ENCODE data around the gene PSMC3IP.
"Not testable (repeated sequence)": the region's sequence is repeated elsewhere in the genome, so short reads cannot be mapped to it uniquely, and the experiment has no call there.

PSMC3IP gene

GRCh38 chr17:42559075-42559474 lies 18.5 kb downstream of the PSMC3IP start:
- no peak for DNase-seq

GRCh38 chr17:42555961-42556617 lies 21.4 kb downstream of the PSMC3IP start:
- DNase-seq: not testable (repeated sequence)

- DNase-seq: no peak
Observed at GRCh38 chr17:42555122-42555622, 22.4 kb downstream of the PSMC3IP start.

DNA sequence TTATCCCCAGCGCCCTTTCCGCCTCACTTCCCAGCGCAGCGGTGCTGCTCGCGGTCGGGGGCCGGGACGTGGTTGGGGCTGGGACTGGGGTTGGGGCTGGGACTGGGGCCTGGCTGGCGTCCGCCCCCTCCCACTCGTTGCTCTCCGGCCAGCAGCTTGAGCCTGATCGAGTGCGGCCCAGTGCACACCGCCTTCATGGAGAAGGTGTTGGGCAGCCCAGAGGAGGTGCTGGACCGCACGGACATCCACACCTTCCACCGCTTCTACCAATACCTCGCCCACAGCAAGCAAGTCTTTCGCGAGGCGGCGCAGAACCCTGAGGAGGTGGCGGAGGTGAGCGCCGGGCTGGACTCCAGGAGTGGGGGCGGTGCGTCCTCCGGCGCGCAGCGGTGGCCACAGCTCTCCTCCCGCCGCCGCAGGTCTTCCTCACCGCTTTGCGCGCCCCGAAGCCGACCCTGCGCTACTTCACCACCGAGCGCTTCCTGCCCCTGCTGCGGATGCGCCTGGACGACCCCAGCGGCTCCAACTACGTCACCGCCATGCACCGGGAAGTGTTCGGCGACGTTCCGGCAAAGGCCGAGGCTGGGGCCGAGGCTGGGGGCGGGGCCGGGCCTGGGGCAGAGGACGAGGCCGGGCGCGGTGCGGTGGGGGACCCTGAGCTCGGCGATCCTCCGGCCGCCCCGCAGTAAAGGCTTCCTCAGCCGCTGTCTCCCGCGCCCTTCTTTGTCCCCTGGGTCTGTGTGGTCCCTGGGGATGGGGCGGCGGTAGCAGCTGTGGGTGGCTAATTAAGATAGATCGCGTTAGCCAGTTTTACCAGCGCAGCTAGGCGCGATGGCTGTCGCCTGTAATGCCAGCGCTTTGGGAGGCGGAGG lies 23.0 kb downstream of the PSMC3IP start:
- peak; percentile 92 for DNase-seq

- DNase-seq: no peak
Observed at GRCh38 chr17:42553866-42554249, 23.7 kb downstream of the PSMC3IP start.

GRCh38 chr17:42553161-42553818 lies 24.2 kb downstream of the PSMC3IP start:
- DNase-seq: no peak

GRCh38 chr17:42552736-42553135 lies 24.8 kb downstream of the PSMC3IP start, which contains the start of gene HSD17B1:
HSD17B1 (plus strand) TSS chr17:42552923; CDS start chr17:42552934, 11 bp downstream.
- DNase-seq: not testable (repeated sequence)

DNA sequence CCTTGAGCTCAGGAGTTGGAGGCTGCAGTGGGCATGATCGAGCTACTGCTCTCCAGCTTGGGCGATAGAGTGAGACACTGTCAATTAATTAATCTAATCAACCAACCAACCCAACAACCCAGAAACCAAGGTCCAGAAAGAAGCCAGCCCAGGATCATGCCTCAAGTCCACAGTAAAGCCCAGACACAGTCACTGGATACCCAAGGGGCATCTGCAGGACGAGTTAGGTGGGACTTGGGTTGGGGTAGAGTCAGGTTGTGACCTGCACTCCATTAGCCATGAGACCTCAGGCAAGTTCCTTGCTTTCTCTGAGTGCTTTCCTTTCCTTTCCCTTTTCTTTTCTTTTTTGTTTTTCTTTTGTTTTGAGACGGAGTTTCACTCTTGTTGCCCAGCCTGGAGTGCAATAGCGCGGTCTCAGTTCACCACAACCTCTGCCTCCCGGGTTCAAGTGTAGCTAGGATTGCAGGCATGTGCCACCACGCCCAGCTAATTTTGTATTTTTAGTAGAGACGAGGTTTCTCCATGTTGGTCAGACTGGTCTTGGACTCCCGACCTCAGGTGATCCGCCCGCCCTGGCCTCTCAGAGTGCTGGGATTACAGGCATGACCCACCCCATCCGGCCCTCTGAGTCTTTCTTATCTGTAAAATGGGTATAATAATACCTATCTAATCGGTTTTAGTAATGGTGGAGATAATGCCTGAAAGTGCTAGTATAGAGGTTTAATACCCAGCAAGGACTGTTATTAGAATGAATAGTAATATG lies 28.4 kb downstream of the PSMC3IP start:
- DNase-seq: no peak

DNA sequence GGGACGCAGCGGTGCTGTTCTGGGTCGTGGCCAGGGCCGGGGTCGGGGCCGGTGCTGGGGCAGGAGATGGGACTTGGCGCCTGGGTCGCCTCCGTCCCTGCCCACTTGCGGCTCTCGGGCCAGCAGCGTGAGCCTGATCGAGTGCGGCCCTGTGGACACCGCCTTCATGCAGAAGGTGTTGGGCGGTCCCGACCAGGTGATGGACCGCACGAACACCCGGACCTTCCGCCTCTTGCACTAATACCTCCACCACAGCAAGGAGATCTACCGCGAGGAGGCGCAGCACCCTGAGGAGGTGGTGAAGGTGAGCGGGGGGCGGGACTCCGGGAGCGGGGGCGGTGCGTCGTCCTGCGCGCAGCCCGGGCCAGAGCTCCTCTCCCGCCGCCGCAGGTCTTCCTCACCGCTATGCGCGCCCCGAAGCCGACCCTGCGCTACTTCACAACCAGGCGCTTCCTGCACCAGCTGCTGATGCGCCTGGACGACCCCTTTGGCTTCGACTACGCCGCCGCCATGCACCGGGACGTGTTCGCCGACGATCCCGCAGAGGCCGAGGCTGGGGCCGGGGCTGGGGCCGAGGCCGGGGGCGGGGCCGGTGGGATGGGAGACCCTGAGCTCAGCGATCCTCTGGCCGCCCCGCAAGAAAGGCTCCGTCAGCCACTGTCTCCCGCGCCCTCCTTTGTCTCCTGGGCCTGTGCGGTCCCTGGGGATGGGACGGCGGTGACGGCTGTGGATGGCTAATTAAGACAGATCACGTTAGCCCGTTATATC lies 29.3 kb downstream of the PSMC3IP start:
- DNase-seq: peak; percentile 78

GRCh38 chr17:42547698-42548069 lies 29.8 kb downstream of the PSMC3IP start:
- DNase-seq: no peak

DNA sequence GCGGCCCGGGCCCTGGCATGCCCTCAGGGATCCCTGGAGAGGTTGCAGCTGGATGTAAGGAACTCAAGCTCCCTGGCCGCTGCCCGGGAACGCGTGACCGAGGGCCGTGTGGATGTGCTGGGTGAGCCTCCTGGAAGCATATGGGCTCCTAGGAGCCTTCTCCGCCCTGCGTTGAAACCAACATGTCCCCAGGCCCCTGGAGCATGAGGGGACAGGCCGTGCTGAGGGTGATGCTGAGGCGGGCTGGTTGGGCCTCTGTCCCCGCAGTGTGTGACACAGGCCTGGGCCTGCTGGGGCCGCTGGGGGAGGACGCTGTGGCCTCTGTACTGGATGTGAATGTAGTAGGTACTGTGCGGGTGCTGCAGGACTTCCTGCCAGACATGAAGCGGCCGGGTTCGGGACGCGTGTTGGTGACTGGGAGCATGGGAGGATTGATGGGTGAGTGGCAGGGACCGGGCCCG lies 30.5 kb downstream of the PSMC3IP start:
- no peak for DNase-seq

DNA sequence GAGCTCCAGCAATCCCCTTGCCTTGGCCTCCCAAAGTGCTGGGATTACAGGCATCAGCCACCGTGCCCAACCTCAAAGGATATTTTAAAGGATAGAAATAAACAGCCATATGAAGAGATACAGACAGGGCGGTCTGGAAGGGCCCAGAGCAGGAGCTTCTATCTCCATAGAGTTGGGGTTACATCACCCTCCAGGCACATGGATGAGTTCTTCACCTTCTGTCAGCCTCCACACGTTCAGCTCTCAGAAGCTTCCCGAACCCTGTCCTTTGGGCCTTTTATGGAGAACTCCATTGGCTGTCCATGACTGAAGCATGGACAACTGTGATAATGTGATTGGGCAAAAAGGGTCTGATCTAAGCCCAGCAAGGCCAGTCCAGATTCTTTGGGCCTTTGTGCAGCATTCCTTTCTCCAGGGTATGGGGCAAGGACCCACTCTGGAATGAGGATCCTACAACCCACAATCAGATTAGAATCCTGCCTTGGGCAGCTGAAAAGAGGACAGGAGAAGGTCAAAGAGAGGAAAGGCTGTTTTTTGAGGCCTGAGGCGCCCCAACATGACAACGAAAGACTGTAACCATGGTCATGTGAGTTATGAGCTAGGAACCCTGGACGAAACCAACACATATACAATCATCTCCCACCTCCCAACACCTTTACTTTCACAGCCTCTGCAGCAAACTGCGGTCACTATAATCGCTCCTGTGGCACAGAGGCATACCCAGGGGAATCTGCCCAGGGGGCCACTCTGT lies 31.6 kb downstream of the PSMC3IP start:
- not testable (repeated sequence) for DNase-seq

DNA sequence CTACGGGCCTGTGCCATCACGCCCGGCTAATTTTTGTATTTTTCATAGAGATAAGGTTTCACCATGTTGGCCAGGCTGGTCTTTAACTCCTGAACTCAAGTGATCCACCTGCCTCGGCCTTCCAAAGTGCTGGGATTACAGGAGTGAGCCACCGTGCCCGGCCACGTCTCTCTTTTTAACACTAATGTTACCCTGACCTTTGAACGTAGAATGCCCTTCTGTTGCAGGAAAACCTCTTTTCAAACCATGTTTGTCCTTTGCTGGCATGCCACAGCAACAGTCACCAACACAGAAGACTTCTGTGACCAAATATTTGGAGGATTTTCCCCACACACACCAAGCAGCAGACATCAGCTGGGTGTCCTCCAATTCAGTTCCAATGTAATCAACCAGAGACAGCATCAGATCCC lies 32.6 kb downstream of the PSMC3IP start:
- no peak for DNase-seq

GRCh38 chr17:42543190-42544079 lies 34.1 kb downstream of the PSMC3IP start:
- no peak for DNase-seq

DNA sequence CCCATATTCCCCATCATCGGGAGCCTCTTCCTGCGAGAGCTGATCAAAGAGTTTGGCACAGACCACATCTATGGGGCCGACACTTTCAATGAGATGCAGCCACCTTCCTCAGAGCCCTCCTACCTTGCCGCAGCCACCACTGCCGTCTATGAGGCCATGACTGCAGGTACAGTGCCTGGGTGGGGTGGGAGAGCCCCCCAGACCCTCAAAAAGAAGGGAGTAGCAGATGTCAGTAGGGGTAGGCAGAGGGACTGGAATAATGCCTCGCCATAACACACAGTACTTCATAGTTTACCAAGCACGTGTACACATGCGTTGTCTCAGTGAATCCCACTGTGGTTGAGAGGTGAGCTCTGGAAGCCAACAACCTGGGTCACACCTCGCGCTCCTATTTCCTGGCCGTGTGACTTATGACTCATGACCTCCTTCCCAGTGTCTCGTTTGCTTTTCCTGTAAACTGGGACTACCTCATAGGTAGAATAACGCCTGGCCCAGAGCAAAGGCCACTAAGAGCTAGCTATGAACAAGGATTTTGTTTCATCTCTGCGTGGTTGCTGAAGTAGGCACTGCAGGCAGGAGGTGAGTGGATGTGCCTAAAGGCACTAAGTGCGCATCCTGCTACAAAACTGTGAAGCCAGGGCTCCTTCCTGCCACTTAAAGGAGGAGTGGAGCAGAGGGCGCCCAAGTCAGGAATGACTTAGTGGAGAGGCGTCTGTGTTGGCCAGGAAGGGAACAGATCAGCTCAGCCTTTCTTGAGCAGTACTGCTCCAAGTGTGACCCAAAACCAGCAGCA lies 36.3 kb downstream of the PSMC3IP start:
- DNase-seq: no peak

- not testable (repeated sequence) for DNase-seq
Observed at GRCh38 chr17:42540558-42540957, 37.0 kb downstream of the PSMC3IP start.

GRCh38 chr17:42538482-42538881 lies 39.0 kb downstream of the PSMC3IP start:
- DNase-seq: no peak

- no peak for DNase-seq
Observed at GRCh38 chr17:42537826-42538451, 39.6 kb downstream of the PSMC3IP start.

All from retina (tissue), 1 donor.